Measurements from ENCODE around the gene TMEM117. TPM values are rescaled to one million over a fixed set of nuclear protein-coding genes. Genes with fewer than 3 reads are reported as not detected.
"Not testable (repeated sequence)": the region's sequence is repeated elsewhere in the genome, so short reads cannot be mapped to it uniquely, and the experiment has no call there.

Gene TMEM117
- total RNA-seq, 1 donor from 2014 or later, result 7.1 TPM

DNA sequence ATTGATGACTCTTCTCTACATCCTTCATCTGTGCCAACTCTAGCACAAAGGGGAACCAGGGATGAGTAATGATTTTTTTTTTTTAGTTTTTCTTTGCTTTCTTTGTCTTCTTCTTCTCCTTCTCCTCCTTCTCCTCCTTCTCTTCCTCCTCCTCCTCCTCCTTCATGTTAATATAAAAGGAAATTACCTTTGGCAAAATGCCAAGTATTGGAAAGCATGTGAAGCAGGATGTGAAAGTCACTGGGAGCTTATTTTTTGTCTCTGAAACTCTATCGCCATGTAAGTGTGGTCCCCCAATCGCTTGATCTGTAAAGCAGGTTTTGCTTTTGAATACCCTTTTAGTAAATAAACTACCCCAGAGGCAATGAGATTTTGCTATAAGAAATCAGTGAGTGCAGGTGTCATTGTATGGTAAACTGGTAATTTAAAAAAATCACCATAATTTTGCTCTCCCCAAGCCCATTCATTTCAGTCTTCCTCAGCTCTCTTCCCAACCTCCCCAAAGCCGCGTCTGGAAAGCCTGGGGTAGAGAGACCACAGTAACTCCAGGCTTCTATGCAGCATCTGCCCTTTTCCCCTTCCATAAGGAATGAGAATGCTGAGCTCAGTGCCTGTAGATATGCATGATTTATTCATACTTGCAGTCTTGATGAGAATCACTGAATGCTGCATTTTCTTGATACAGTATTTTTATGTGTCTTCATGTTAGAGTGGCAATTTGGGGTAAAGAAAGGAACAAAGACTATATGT lies 388.7 kb downstream of the TMEM117 start:
- DNase-seq (ENCODE audit: missing footprints), result no peak
- no peak for ATAC-seq
- intact Hi-C loops (cut with DNase I), result no loop called here

DNA sequence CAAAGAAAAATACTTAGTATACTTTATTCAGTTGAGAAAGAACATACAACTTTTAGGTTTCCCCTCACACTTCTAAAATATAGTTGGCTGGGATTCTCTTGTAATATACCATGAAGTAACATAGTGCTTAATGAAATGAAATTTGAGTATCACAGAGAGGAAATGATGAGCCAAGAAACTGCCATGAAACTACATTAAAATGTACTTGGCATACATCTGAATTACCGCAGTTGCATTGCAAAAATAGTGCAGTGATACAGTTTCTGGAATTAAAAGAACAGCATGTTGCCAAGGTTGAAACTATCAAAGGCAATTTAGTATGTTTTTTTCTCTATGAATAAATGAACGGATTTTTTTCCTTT lies 389.2 kb downstream of the TMEM117 start:
- no peak for DNase-seq (ENCODE audit: missing footprints)
- intact Hi-C loops (cut with DNase I), result no loop called here
- no peak for ATAC-seq

DNA sequence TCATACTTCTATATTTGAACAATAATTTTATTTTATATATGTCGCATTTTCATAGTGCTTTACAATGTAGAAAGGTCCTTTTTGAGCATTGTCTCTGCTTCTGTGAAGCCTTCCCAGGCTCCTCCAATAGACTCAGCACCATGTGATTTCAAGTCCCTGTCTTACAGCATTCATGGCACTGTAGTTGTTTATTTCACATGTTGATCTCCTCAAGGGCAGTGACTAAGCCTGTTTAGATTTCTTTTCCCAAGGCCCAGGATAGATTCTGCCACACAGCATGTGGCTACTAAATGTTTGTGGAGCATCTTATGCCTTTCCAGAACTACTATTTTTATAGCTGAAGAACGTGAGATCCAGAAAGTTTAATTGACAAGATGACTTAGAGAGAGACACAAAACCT lies 391.7 kb downstream of the TMEM117 start:
- intact Hi-C loops (cut with DNase I), result no loop called here
- ATAC-seq, result no peak
- no peak for DNase-seq (ENCODE audit: missing footprints)

DNA sequence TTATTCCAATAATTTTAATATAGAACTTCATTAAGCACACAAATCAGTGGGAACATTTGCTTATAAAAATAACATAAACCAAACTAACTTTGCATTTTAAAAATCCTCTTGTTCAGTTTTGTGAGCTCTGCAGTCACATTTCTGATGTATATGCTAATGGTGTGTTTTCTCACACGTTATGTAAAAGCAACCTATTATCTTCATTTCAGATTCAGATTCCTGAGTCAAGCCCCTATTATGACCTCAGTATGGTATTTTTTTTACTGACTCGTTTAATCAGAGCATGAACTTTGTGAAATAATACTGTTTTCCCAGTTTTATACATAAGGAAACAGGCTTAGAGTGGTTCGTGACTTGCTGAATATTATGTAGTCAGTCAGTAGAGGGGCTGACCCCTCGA lies 394.0 kb downstream of the TMEM117 start:
- intact Hi-C loops (cut with DNase I), result no loop called here
- DNase-seq (ENCODE audit: missing footprints) (no peak), ATAC-seq (no peak)

DNA sequence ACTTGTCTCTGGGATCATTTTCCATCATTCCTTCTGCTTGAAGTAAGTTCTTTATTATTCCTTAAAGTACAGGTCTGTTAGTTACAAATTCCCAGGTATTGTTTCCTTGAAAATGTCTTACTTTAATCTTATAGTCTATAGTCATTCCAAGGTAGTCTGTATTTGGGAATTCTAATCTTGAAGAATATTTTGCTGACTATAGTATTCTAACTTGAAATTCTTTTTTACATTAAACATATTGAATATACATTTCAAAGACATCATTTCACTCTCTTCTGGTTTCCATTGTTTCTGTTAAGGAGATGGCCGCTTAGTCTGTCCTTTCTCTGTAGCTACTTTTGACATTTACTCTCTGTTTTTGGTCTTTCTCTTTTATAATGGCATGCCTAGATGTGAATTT lies 399.8 kb downstream of the TMEM117 start:
- intact Hi-C loops (cut with DNase I), result no loop called here
- ATAC-seq (no peak), DNase-seq (ENCODE audit: missing footprints) (no peak)

DNA sequence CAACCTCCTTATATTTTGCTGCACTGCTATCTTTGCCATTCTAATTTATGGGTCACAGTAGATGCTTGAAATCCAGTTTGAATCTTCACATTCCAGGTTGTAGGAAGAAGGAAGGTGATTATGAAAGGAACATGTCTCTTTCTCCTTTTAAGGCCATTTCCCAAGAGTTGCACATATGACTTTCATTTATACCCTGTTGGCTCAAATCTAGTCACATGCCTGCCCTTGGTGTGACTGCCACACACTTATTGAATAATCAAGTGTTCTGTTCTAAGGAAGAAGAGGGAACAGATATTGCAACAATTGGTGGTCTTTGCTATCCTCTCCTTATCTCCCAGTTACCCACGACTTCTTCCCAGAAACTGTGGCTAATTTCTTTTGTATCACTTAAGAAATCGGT lies 404.3 kb downstream of the TMEM117 start:
- DNase-seq (ENCODE audit: missing footprints) (no peak), ATAC-seq (no peak)
- intact Hi-C loops (cut with DNase I), result no loop called here

DNA sequence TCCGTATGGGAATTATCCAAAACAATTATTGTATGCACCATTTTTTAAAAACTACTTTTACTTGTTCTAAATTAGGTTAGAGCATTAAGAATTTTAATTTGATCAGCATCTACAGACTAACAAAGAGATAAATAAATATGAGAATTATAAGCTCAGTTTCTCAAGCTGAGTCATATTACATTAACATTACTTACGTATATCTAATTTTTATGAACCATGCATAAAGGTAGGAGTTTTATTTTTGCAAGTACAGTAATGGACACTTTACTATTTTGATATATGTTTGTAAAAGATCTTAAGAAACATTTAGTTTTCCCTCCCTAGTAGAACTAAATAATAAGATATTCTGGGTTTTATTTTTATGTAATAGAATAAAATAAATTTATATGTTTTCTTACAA lies 410.1 kb downstream of the TMEM117 start:
- intact Hi-C loops (cut with DNase I), result no loop called here
- no peak for ATAC-seq
- DNase-seq (ENCODE audit: missing footprints), result no peak

DNA sequence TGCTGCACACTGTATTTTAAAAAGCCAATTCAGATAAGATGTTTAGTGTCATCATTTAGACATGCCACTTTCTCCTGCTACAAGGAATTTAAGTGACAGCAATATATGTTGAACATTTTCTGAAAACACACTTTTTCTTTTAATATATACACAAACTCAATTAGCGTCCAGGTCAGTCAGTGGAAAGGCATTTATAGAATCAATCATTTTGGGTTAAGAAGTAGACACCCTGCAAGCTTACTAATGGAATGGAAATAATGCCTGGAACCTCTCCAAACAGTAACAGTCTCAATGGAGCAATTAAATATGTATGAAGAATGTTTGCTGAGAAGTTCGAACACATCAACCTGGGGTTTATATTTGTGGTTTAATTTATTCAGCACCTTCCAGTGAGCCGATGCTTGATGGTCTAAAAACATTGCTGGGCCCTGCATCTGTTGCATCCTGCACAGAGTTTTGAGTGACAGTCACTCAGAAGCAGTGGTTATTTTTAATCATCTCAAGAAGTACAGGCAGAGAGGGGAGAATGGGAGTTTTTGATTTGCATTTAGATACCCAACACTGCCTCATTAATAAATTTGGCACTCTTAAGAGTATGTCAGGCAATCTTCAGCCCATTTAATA lies 410.7 kb downstream of the TMEM117 start:
- DNase-seq (ENCODE audit: missing footprints) (no peak), ATAC-seq (no peak)
- intact Hi-C loops (cut with DNase I), result no loop called here

DNA sequence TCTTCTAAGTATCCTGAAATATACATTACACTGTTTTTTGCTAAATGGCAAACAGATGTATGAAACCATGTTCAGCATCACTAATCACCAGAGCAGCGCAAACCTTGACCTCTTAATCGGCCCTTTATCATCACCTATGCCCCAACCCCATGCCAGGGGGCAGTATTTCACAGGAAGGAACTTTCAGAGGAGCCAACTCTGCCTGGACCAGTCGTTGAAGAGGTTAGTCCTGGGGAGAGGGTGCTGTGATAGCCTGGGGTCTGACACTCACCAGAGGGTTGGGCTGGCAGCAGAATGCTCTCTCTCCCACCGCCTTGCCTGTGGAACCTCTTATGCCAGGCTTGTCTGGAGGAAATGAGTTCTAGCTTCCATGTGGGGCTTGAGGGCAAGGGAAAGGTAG lies 411.7 kb downstream of the TMEM117 start:
- no peak for ATAC-seq
- intact Hi-C loops (cut with DNase I), result no loop called here
- no peak for DNase-seq (ENCODE audit: missing footprints)

DNA sequence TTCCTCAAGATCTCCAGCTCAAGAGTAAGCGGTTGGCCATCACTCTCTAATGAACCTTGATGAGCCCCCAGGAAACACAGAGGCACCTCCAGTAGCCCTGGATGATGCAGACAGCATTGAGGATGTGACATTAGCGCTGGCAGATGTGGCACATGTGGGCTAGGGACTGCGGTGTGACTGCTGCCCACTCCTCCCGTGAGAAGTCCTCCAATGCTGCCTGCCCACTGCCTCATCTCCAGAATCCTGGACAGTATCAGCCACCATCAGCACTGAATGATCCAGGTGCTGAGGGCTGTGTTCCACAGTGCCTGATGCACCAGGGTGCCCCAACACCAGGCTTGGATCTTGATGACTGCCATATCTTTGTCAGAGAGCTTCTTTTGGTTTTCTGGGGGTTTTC lies 412.6 kb downstream of the TMEM117 start:
- intact Hi-C loops (cut with DNase I), result no loop called here

DNA sequence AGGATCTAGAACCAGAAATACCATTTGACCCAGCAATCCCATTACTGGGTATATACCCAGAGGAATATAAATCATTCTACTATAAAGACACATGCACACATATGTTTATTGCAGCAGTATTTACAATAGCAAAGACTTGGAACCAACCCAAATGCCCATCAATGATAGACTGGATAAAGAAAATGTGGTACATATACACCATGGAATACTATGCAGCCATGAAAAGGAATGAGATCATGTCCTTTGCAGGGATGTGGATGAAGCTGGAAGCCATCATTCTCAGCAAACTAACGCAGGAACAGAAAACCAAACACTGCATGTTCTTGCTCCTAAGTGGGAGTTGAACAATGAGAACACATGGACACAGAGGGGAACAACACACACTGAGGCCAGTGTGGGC lies 414.6 kb downstream of the TMEM117 start:
- ATAC-seq; intact Hi-C loops (cut with DNase I); DNase-seq (ENCODE audit: missing footprints): not testable (repeated sequence)

More for the DNA sequence above, 412.6 kb downstream of the TMEM117 start:
- ATAC-seq (no peak), DNase-seq (ENCODE audit: missing footprints) (no peak)

DNA sequence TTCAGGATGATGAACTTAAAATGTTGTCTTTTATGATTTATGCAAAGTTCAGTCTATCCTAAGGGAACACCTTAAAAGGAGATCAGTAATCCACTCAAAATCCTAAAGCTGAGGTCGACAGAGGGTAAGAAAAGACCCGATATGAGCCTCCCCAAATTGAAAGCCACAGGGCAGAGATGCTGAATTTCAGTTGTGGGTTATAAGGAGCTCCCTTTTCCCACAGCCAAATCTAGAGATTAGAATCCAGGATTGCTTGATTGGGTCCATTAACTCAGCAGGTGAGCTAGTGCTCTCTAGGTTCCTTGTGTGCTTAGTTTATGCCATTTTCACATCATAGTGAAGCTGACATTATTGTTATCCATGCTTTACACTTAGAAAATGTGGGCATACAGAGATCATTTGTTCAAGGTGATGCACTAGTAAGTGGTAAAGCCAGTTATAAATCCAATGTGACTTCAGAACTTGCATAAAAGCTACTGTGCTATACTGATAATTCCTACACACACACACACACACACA lies 417.5 kb downstream of the TMEM117 start:
- no peak for ATAC-seq
- intact Hi-C loops (cut with DNase I), result no loop called here
- DNase-seq (ENCODE audit: missing footprints), result no peak

DNA sequence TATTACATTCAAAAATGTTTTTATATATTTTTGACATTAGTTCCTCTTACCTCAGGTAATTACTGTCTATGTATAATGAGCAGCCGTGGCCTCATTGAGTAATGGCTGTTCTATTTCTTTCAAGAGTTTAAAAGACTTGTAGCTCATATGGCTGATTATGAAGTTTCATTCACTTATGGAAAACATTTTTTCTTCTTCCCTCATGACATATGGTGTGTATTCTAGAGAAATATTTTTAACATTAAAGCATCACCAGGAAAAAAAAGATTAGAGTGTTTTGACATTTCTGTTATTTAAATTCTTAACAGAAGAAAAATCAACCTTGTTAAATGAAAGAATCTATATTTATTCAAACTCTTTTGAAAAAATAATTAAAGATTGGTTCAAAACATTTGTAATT lies 422.4 kb downstream of the TMEM117 start:
- intact Hi-C loops (cut with DNase I), result no loop called here
- DNase-seq (ENCODE audit: missing footprints), result no peak
- ATAC-seq, result no peak

DNA sequence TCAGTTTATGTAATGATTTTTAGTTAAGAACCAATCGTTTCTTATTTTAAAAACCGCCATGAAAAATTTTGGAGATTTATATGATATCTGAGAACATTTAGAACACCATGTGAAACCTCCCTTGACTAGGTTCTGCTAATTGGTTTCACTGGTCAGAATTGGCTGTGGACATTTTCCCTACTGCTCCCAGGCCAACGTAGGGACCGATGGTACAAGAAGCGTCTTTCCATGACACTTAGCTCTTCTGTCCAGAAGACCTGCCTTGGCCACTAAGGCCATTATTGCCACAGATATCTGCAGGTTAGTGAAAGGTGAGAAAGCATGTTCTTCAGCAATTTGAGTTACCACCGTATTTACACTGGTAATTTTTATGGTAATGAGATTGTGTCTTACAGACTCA lies 424.0 kb downstream of the TMEM117 start:
- no peak for ATAC-seq
- intact Hi-C loops (cut with DNase I), result no loop called here

DNA sequence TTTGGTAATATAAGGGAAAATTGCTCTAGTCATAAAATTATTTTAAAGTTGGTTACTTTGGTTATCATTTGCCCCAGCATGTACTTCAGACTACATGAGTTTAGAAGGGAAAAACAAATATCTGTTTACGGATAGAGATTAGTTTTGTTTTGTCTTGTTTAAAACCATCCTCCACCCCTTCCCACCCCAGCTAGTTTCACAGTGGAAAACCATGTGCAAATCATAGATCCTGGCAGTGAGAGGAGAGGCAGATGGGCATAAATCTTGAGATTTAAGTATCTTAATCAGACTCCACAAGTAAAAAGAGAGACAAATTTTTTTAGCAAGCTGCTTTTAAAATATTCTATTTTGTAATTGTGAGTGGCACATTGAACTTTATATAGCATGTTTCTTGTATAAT lies 424.7 kb downstream of the TMEM117 start:
- ATAC-seq (no peak), DNase-seq (ENCODE audit: missing footprints) (no peak)
- intact Hi-C loops (cut with DNase I), result no loop called here

More for the DNA sequence above, 424.0 kb downstream of the TMEM117 start:
- no peak for DNase-seq (ENCODE audit: missing footprints)

DNA sequence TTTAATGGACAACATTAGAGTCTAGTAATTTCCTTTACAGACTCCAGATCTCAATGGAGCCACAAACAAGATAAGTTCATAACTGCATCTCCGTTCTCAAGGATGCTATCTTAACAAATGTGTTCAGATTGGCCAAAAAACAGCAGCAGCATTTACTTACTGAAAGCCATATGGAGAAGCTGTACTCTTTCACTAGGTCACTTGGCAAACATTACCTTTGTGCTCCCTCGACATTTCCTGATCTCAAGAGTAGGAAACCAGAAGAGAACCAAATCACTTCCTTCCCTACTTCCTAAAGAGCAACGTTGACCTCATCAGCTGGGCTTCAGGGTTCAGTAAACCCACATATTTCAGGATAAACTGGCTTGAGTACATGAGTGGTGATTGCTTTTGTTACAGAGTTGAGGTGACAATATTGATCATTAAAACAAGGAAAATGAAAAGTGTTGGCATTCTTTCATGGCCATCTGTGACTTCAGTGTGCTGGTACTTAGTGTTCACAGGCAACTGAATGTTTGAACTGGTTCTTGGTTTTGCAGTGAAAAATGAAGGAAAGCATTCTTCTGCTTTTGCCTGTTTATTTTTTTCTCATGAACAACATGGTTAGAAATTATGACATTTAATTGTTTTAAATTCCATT lies 449.6 kb downstream of the TMEM117 start:
- intact Hi-C loops (cut with DNase I), result no loop called here
- ATAC-seq (no peak), DNase-seq (ENCODE audit: missing footprints) (no peak)

DNA sequence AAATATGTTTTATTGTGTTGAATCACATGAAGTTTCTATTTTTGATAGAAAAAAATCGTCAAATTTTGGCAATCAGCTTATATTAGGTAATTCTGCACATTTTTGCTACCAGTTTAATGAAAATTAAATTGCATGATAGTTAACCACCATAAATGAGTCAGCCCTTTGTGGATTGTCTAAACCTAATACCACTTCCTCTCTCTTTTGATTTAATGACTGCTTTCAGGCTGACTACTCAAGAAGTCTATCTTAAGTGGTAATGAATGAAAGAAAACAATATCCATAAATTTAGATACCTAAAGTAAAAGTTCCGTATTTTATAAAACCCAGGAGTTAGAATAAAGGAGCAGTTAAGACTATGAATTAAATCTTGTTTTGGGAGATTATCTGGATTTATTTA lies 450.5 kb downstream of the TMEM117 start:
- no peak for ATAC-seq
- DNase-seq (ENCODE audit: missing footprints), result no peak
- intact Hi-C loops (cut with DNase I), result no loop called here

DNA sequence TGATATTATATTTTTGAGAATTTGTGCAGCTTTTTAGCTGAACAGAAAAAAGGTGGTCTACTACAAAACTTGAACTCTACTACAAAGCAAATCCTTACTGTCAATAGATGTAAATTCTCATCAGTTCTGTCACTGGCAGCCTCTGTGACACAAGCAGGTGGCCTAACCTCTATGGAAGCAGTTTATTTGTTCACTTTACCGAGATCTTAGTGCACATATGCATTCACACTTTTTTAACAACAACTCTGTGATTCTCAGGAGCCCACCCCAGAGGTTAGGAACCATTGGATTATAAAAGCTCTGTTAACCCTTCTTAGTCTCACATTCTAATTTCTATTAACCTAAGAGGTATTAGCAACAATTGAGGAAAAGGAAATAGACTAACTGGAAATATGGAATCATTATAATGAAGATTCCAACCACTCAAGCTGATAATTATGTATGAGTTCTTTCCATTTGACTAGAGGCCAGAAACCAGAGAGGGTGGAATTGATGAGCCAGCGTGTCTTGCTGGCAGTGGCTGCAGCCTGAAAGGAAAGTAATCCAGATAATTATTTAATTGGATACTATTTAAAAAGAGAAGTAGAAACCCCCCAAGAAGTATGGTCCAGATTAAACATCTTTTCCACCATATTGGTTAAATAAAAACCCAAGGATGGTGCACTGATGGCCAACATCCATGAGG lies 451.1 kb downstream of the TMEM117 start:
- DNase-seq (ENCODE audit: missing footprints), result no peak
- no peak for ATAC-seq
- intact Hi-C loops (cut with DNase I), result no loop called here

DNA sequence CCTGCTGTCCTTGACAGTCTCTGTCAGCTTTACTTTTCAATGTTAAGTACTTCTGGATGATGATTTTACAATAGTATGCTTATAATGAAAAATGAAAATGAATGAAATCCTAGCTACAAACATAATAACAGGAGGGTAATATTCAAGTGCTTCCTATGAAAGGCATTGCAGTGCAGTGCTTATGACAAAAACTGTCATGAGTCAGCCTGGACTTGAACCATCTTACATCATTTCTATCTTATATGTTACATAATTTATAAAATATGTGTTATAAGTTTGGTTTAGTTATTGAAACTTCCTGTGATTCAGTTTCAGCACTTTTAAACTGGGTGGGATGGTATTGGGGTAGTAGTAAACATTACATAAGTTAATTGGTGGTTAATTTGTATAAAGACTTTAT lies 451.7 kb downstream of the TMEM117 start:
- DNase-seq (ENCODE audit: missing footprints) (no peak), ATAC-seq (no peak)
- intact Hi-C loops (cut with DNase I), result no loop called here

DNA sequence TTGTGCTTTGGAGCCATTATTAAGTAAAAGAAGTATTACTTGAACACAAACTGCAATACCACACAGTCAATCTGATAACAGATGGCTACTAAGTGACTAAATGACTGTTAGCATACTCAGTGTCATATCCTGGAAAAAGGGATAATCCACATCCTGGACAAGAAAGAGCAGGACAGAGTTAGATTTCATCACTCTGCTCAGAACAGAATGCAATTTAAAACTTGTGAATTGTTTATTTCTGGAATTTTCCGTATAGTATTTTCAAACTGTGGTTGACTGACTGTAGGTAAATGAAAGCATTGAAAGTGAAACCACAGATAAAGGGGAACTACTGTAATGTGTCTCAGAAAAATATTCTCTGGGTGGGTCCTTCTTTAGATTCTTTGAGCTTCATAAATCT lies 458.8 kb downstream of the TMEM117 start:
- intact Hi-C loops (cut with DNase I), result no loop called here
- ATAC-seq (no peak), DNase-seq (ENCODE audit: missing footprints) (no peak)

All from Right ventricle myocardium inferior (tissue), 1 donor.